H1 (cell line): Measurements from ENCODE around the gene RIF1. TPM values are rescaled to one million over a fixed set of nuclear protein-coding genes. Genes with fewer than 3 reads are reported as not detected.

Source experiments
- CTCF ChIA-PET: fragments of 300-600 bp; sonication (Branson Sonifier 250); formaldehyde crosslinking; loops from one replicate; lab custom pipeline; 2021; ENCODE audit not compliant: partially characterized antibody; lab: Charles Lee
- POLR2A ChIA-PET: fragments of 300-600 bp; sonication (Branson Sonifier 250); formaldehyde crosslinking; loops from one replicate; lab custom pipeline; 2021; ENCODE audit warnings: inconsistent platforms; ENCODE audit not compliant: partially characterized antibody; lab: Charles Lee
- DNase-seq, 2 experiments: peaks; one replicate each; pipeline versions ENCODE4 v3.0.0 to v3.0.0-alpha.2; 2010 to 2022; ENCODE audit warnings: low spot score in 2 of 2, low read depth in 1 of 2, mixed read lengths in 1 of 2
- FAIRE-seq: peaks from 2 replicates; lab custom pipeline; 2011; peaks lifted over from hg19 to GRCh38; lab: Jason Lieb, UNC
- H2AFZ ChIP-seq: 2 replicates; pipeline ENCODE4 v1.8.1; 2012; ENCODE audit warnings: low read length, inconsistent platforms
- H2AK5ac ChIP-seq: 2 replicates; pipeline ENCODE4 v1.6.1; 2013; ENCODE audit warnings: low read depth, low read length
- H2BK120ac ChIP-seq: replicated peaks from 2 replicates; pipeline ENCODE3; 2013; ENCODE audit warnings: low read depth, low read length, inconsistent platforms
- H2BK12ac ChIP-seq: 2 replicates; pipeline ENCODE4 v1.6.1; 2013; ENCODE audit warnings: low read depth, low read length
- H2BK15ac ChIP-seq: 2 replicates; pipeline ENCODE4 v1.6.1; 2013; ENCODE audit warnings: low read length
- H2BK20ac ChIP-seq: 2 replicates; pipeline ENCODE4 v1.6.1; 2013; ENCODE audit warnings: low read length
- H2BK5ac ChIP-seq: 2 replicates; pipeline ENCODE4 v1.6.1; 2013; ENCODE audit warnings: low read depth, low read length
- H3K14ac ChIP-seq: 2 replicates; pipeline ENCODE4 v1.6.1; 2013; ENCODE audit warnings: inconsistent platforms; ENCODE audit not compliant: insufficient read length
- H3K18ac ChIP-seq: 2 replicates; pipeline ENCODE4 v1.6.1; 2013; ENCODE audit warnings: low read length; ENCODE audit errors: extremely low read depth
- H3K23ac ChIP-seq: 2 replicates; pipeline ENCODE4 v1.6.1; 2013; ENCODE audit warnings: inconsistent platforms; ENCODE audit not compliant: insufficient read length
- H3K23me2 ChIP-seq: 2 replicates; pipeline ENCODE4 v1.6.1; 2013; ENCODE audit warnings: low read depth, low read length
- H3K27ac ChIP-seq: 2 replicates; pipeline ENCODE4 v1.6.1; 2011; ENCODE audit warnings: low read depth, low read length, inconsistent platforms
- H3K27me3 ChIP-seq, 4 experiments: replicated peaks in 1 of 4; 1 replicate in 1 of 4; 2 replicates in 3 of 4; pipeline versions ENCODE4 v1.6.1 to v1.8.1; 2011 to 2013; ENCODE audit warnings: low read length in 3 of 4, mild to moderate bottlenecking in 3 of 4, inconsistent platforms in 2 of 4, mixed read lengths in 2 of 4, moderate library complexity in 1 of 4; ENCODE audit not compliant: control insufficient read depth in 3 of 4, insufficient read depth in 3 of 4; ENCODE audit errors: extremely low read depth in 1 of 4
- H3K36me3 ChIP-seq, 4 experiments: 2 replicates each; pipeline versions ENCODE4 v1.6.1 to v1.8.1; 2011 to 2013; ENCODE audit warnings: mild to moderate bottlenecking in 4 of 4, low read length in 3 of 4, moderate library complexity in 2 of 4, control low read depth in 1 of 4, inconsistent platforms in 1 of 4; ENCODE audit not compliant: insufficient read depth in 4 of 4, control insufficient read depth in 2 of 4
- H3K4ac ChIP-seq: replicated peaks from 2 replicates; pipeline ENCODE3; 2013; ENCODE audit warnings: low read length, low read depth, mixed read lengths, inconsistent platforms; ENCODE audit not compliant: insufficient read length
- H3K4me1 ChIP-seq, 4 experiments: replicated peaks in 1 of 4; 1 replicate in 1 of 4; 2 replicates in 3 of 4; pipeline versions ENCODE4 v1.6.1 to v1.8.1; 2011 to 2013; ENCODE audit warnings: low read length in 3 of 4, inconsistent platforms in 2 of 4, mixed read lengths in 1 of 4; ENCODE audit not compliant: insufficient read depth in 4 of 4, control insufficient read depth in 3 of 4
- H3K4me2 ChIP-seq, 2 experiments: 2 replicates each; pipeline versions ENCODE4 v1.6.1 to v1.8.1; 2011 to 2013; ENCODE audit warnings: low read depth in 2 of 2, low read length in 2 of 2, control low read depth in 1 of 2, inconsistent platforms in 1 of 2, mild to moderate bottlenecking in 1 of 2; ENCODE audit not compliant: insufficient read depth in 1 of 2
- H3K4me3 ChIP-seq, 4 experiments: fragments of 200-600, 300-600 bp in 1 of 4; sonication (generic), shearing (Covaris generic), sonication (Bioruptor Twin) in 1 of 4; 2 replicates each; pipeline versions ENCODE4 v1.5.1 to v1.8.1; 2011 to 2016; ENCODE audit warnings: low read length in 4 of 4, low read depth in 3 of 4, control low read depth in 2 of 4, inconsistent platforms in 2 of 4, mild to moderate bottlenecking in 2 of 4, mixed read lengths in 1 of 4, moderate library complexity in 1 of 4; ENCODE audit not compliant: insufficient read depth in 2 of 4; ENCODE audit errors: extremely low read depth in 1 of 4
- H3K56ac ChIP-seq: replicated peaks from 2 replicates; pipeline ENCODE3; 2013; ENCODE audit warnings: low read depth, mild to moderate bottlenecking, mixed read lengths, low read length, inconsistent platforms; ENCODE audit not compliant: insufficient read length
- H3K79me1 ChIP-seq: 2 replicates; pipeline ENCODE4 v1.6.1; 2013; ENCODE audit warnings: low read depth, low read length, control low read depth
- H3K79me2 ChIP-seq, 2 experiments: 2 replicates each; pipeline versions ENCODE4 v1.6.1 to v1.8.1; 2012 to 2013; ENCODE audit warnings: low read length in 2 of 2, mild to moderate bottlenecking in 2 of 2, inconsistent platforms in 1 of 2; ENCODE audit not compliant: insufficient read depth in 2 of 2, control insufficient read depth in 1 of 2
- H3K9ac ChIP-seq, 4 experiments: replicated peaks in 1 of 4; 1 replicate in 1 of 4; 2 replicates in 3 of 4; pipeline versions ENCODE4 v1.6.1 to v1.8.1; 2011 to 2013; ENCODE audit warnings: low read depth in 3 of 4, low read length in 3 of 4, control low read depth in 2 of 4, mild to moderate bottlenecking in 2 of 4, moderate library complexity in 2 of 4, inconsistent platforms in 1 of 4; ENCODE audit errors: extremely low read depth in 1 of 4
- H3K9me3 ChIP-seq, 2 experiments: 2 replicates each; pipeline versions ENCODE4 v1.6.1 to v1.8.1; 2012 to 2013; ENCODE audit warnings: mild to moderate bottlenecking in 2 of 2, moderate library complexity in 2 of 2, control low read depth in 1 of 2, inconsistent platforms in 1 of 2, low read depth in 1 of 2, low read length in 1 of 2, mixed read lengths in 1 of 2; ENCODE audit not compliant: insufficient read depth in 2 of 2
- H4K20me1 ChIP-seq, 2 experiments: replicated peaks in 1 of 2; 2 replicates each; pipeline versions ENCODE3 to v1.8.1; 2011 to 2013; ENCODE audit warnings: inconsistent platforms in 2 of 2, low read length in 2 of 2, mild to moderate bottlenecking in 1 of 2; ENCODE audit not compliant: insufficient read depth in 2 of 2, control insufficient read depth in 1 of 2
- H4K5ac ChIP-seq: 2 replicates; pipeline ENCODE4 v1.6.1; 2013; ENCODE audit warnings: low read length, low read depth, mixed read lengths, inconsistent platforms; ENCODE audit not compliant: insufficient read length
- H4K8ac ChIP-seq: 2 replicates; pipeline ENCODE4 v1.8.0; 2013; ENCODE audit warnings: mild to moderate bottlenecking, moderate library complexity, low read length, inconsistent platforms; ENCODE audit not compliant: insufficient read depth; ENCODE audit errors: extremely low read depth
- H4K91ac ChIP-seq: replicated peaks from 2 replicates; pipeline ENCODE3; 2013; ENCODE audit warnings: low read length, mixed read lengths, inconsistent platforms; ENCODE audit not compliant: insufficient read length
- ATF2 ChIP-seq: IDR thresholded peaks from 2 replicates; pipeline ENCODE4 v1.6.1; 2012; ENCODE audit warnings: low read length, inconsistent platforms
- CBX8 ChIP-seq: fragments of 300-800, 300-1000 bp; sonication (generic); IDR thresholded peaks from 2 replicates; pipeline ENCODE4 v1.7.1; 2016; ENCODE audit warnings: low read depth, low read length, borderline replicate concordance
- CTBP2 ChIP-seq: IDR thresholded peaks from 2 replicates; pipeline ENCODE4 v1.7.0; 2011; ENCODE audit warnings: borderline replicate concordance, mild to moderate bottlenecking, moderate library complexity, mixed read lengths, low read length; ENCODE audit not compliant: insufficient read depth, insufficient read length
- KDM1A ChIP-seq: fragments of 200-600, 300-600 bp; sonication (generic); IDR thresholded peaks from 2 replicates; pipeline ENCODE4 v1.7.1; 2016; ENCODE audit warnings: mild to moderate bottlenecking, low read length, borderline replicate concordance
- KDM5A ChIP-seq: fragments of 200-600 bp; IDR thresholded peaks from 2 replicates; pipeline ENCODE4 v1.7.1; 2012; ENCODE audit warnings: mild to moderate bottlenecking, low read length, inconsistent platforms, mixed read lengths
- POU5F1 ChIP-seq: IDR thresholded peaks from 2 replicates; pipeline ENCODE4 v1.6.1; 2011; ENCODE audit warnings: low read depth, mild to moderate bottlenecking, low read length, moderate library complexity
- SIN3A ChIP-seq, 2 experiments: IDR thresholded peaks in 1 of 2; conservative IDR thresholded peaks in 1 of 2; 2 replicates each; pipeline ENCODE4 v1.6.1; 2011 to 2012; ENCODE audit warnings: low read length in 2 of 2, improper control_type of control experiment in 1 of 2, low read depth in 1 of 2, mild to moderate bottlenecking in 1 of 2
- SIRT6 ChIP-seq: IDR thresholded peaks from one replicate; pipeline ENCODE4 v1.7.1; 2012; ENCODE audit warnings: low read length, inconsistent platforms
- SIX5 ChIP-seq: IDR thresholded peaks from 2 replicates; pipeline ENCODE4 v1.6.1; 2011; ENCODE audit warnings: mild to moderate bottlenecking, low read depth, low read length
- TAF1 ChIP-seq: IDR thresholded peaks from 2 replicates; pipeline ENCODE4 v1.6.1; 2011; ENCODE audit warnings: mild to moderate bottlenecking, low read depth, low read length
- TEAD4 ChIP-seq: IDR thresholded peaks from 2 replicates; pipeline ENCODE4 v1.6.1; 2012; ENCODE audit warnings: low read depth, low read length, inconsistent platforms, mixed read lengths
- USF2 ChIP-seq: IDR thresholded peaks from 2 replicates; pipeline ENCODE4 v1.6.1; 2011; ENCODE audit warnings: low read length, improper control_type of control experiment
- WGBS, 2 experiments: shearing (Covaris generic) in 1 of 2; methylation state at CpG; one replicate each; pipeline versions ENCODE4 v1.1.6 to v1.1.7; 2013 to 2015; ENCODE audit warnings: low lambda C conversion rate in 2 of 2, mixed read lengths in 2 of 2, inconsistent platforms in 1 of 2, low coverage in 1 of 2, missing lambda C conversion rate in 1 of 2; ENCODE audit not compliant: insufficient replicate concordance in 2 of 2, insufficient coverage in 1 of 2, insufficient read length in 1 of 2; ENCODE audit errors: extremely low coverage in 1 of 2, missing lambda C conversion rate in 1 of 2; 5-methylcytosine and 5-hydroxymethylcytosine counted together
- polyA plus RNA-seq, 7 experiments: library from polyadenylated mRNA; depleted of rRNA in 3 of 7; stranded (reverse) in 5 of 7; unstranded in 2 of 7; fragments of >200 nt in 5 of 7; fragments of 200-250 nt in 2 of 7; gene quantifications; 1 replicate in 5 of 7; 2 replicates in 1 of 7; 4 replicates in 1 of 7; pipeline versions ENCODE4 v1.2.1 to v1.2.3, GENCODE V29; 2011 to 2013; ENCODE audit warnings: missing spikeins in 2 of 7, mixed read lengths in 2 of 7
- total RNA-seq: library from RNA; stranded (reverse); fragmentation: NEBNext Ultra II Directional; extraction: Animal tissue kit (Norgen Biotek cat#: 25700); gene quantifications from 2 replicates; pipeline ENCODE4 v1.2.1, GENCODE V29; 2021

Gene RIF1
- total and polyA plus RNA-seq, 2 of the 8 experiments (the other 6 are each of a cell fraction or from before 2014, with no cell fraction given), result 9.5 to 104 TPM

GRCh38 chr2:151506170-151506569, 96.5 kb downstream of the RIF1 start:
- DNase-seq (no peak), FAIRE-seq (no peak)
- ChIA-PET POLR2A (no interaction called here), CTCF (interaction anchor here (1.2 kb wide), 1 partner anchor 20 kb away, joined by 4 read pairs; no protein-coding TSS in a partner anchor)
- WGBS, 2 experiments, result 89% methylated on average over 4 of the region's 4 CpGs; no CpG with 5 or more reads in 1 of the 2 experiments
- Histone ChIP-seq H3K23me2 (no peaks in the 10 kb centered on the region; the same call in 1 of the 2 replicates), H3K79me2 (no peaks in the 10 kb centered on the region), H2BK15ac (no peak overlapping the region), H3K4me2 (no peak overlapping the region), H3K79me1 (no peaks in the 10 kb centered on the region), H3K9ac (no peak overlapping the region), H2BK20ac (no peak overlapping the region), H3K18ac (no peak overlapping the region), H3K27me3 (no peaks in the 10 kb centered on the region), H3K56ac (no peak overlapping the region), H2BK120ac (no peak overlapping the region), H3K4ac (no peak overlapping the region), H3K9me3 (no peaks in the 10 kb centered on the region), H3K36me3 (peaks cover 0 to 4% (median 3%) of the 10 kb centered on the region in 4 experiments; a peak in 2 of 8 replicates), H2BK12ac (no peak overlapping the region), H2AK5ac (no peak overlapping the region), H3K14ac (no peak overlapping the region), H3K23ac (no peak overlapping the region), H2AFZ (no peak overlapping the region), H3K4me1 (no peaks in the 10 kb centered on the region), H4K8ac (no peak overlapping the region), H4K91ac (no peak overlapping the region), H4K5ac (no peak overlapping the region), H4K20me1 (no peaks in the 10 kb centered on the region), H2BK5ac (no peak overlapping the region), H3K27ac (no peak overlapping the region), H3K4me3 (no peak overlapping the region)
- TF ChIP-seq TAF1 (no peak), CBX8 (no peak), SIRT6 (no peak), KDM5A (no peak), KDM1A (no peak), SIX5 (no peak), CTBP2 (no peak), USF2 (no peak), TEAD4 (no peak), POU5F1 (no peak), ATF2 (no peak), SIN3A (conservative IDR thresholded peaks at IDR 0.05 in 1 of 2, IDR thresholded peaks at IDR 0.05 in 1 of 2; ENCODE audit: low read depth in 1 of 2, low read length in 2 of 2) (no peak)
